WERI-Rb-1 (cell line): Measurements from ENCODE around the gene TCF7.

Experiments
- DNase-seq: peaks from one replicate; pipeline ENCODE4 v3.0.0-alpha.2; 2020
- H3K27ac ChIP-seq: fragments of 250-450 bp; sonication (Bioruptor Pico); 2 replicates; pipeline ENCODE4 v1.5.1; 2020; ENCODE audit warnings: mild to moderate bottlenecking, moderate library complexity
- H3K27me3 ChIP-seq: fragments of 250-450 bp; sonication (Bioruptor Pico); 2 replicates; pipeline ENCODE4 v1.5.1; 2021; ENCODE audit warnings: mild to moderate bottlenecking, low read depth, moderate library complexity; ENCODE audit not compliant: insufficient read depth, severe bottlenecking
- H3K36me3 ChIP-seq: fragments of 250-450 bp; sonication (Bioruptor Pico); 2 replicates; pipeline ENCODE4 v1.5.1; 2020; ENCODE audit warnings: mild to moderate bottlenecking, moderate library complexity
- H3K4me3 ChIP-seq: 2 replicates; pipeline ENCODE4 v1.5.1; 2011; ENCODE audit warnings: low read depth, mild to moderate bottlenecking, control low read depth, low read length
- H3K9me3 ChIP-seq: fragments of 250-450 bp; sonication (Bioruptor Pico); 2 replicates; pipeline ENCODE4 v1.5.1; 2021; ENCODE audit warnings: mild to moderate bottlenecking, moderate library complexity; ENCODE audit not compliant: severe bottlenecking
- TF ChIP-seq, protein P1 (sequence below): IDR thresholded peaks from 2 replicates; pipeline ENCODE4 v1.5.1; 2011; ENCODE audit warnings: low read depth, mild to moderate bottlenecking, control low read depth, inconsistent platforms, low read length

The TCF7 gene

DNA sequence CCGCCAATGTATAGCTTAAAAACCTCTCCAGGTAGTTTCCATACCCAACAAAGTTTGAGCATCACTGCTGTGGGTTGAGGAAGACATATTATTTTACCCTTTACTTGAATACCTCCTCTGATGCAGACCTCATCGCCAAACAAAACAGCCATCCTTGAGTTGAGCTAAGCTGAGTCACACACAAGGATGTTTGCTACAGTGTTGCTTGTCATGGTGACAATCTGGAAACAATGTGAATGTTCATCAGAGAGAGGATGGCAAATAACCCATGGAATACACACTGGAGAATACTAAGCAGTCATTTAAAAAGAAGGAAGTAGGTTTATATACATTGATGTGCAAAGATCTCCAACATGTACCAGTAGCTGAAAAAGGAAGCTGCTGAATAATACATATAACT lies 41.1 kb upstream of the TCF7 start:
- no peak for DNase-seq
- no peak overlapping the region for H3K4me3 ChIP-seq
- H3K27ac ChIP-seq, result no peak overlapping the region
- H3K27me3 ChIP-seq, result no peaks in the 10 kb centered on the region
- H3K9me3 ChIP-seq, result peaks cover 8% of the 10 kb centered on the region
- no peaks in the 10 kb centered on the region for H3K36me3 ChIP-seq
- TF ChIP-seq, protein P1, sequence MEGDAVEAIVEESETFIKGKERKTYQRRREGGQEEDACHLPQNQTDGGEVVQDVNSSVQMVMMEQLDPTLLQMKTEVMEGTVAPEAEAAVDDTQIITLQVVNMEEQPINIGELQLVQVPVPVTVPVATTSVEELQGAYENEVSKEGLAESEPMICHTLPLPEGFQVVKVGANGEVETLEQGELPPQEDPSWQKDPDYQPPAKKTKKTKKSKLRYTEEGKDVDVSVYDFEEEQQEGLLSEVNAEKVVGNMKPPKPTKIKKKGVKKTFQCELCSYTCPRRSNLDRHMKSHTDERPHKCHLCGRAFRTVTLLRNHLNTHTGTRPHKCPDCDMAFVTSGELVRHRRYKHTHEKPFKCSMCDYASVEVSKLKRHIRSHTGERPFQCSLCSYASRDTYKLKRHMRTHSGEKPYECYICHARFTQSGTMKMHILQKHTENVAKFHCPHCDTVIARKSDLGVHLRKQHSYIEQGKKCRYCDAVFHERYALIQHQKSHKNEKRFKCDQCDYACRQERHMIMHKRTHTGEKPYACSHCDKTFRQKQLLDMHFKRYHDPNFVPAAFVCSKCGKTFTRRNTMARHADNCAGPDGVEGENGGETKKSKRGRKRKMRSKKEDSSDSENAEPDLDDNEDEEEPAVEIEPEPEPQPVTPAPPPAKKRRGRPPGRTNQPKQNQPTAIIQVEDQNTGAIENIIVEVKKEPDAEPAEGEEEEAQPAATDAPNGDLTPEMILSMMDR, result no peak

DNA sequence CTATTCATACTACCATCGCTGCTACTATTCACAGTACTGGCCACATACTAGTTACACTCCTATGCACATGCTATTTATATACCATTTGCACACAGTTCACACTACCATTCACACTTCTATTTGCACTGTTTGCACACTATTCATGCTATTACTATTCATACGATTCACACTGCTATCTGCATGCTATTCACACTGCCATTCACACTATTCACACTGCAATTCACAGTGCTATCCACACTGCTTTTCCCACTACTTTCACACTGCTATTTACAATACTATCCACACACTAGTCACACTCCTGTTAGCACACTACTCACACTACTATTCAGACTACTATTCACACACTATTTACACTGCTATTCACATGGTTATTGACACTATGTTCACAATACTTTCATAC lies 39.4 kb upstream of the TCF7 start:
- TF ChIP-seq, protein P1, result no peak
- DNase-seq, result no peak
- no peaks in the 10 kb centered on the region for H3K36me3 ChIP-seq
- no peaks in the 10 kb centered on the region for H3K27me3 ChIP-seq
- no peak overlapping the region for H3K4me3 ChIP-seq
- peaks cover 8% of the 10 kb centered on the region for H3K9me3 ChIP-seq
- no peak overlapping the region for H3K27ac ChIP-seq

DNA sequence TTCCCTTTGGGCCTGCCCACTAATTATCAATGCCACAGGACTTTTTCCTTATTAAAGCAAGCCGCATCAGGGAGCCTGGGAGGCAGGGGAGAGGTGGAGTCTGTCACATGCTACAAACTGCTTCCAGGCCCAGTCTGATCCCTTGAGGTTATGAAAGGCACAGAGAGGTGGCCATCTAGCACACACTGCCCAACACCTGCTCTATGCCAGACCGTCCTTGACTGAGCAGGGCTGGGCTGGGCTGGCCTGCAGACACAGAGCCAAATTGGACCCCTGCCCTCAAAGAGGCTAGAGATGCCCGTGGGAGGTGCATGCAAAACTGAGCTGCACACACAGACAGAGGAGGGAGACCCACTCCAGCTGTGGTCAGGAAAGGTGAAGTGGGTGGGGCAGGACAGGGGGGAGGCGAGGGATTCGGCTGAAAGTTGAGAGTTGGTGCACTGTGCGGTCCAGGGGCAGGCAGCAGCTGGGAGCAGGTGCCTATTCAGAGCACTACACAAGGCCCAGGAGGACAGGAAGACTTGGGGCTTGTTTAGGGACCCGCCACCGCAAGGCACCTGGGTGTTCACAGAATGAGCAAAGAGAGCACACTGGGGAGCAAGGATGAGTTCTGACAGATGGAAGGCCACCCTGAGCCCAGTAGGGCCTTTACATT lies 36.4 kb upstream of the TCF7 start:
- TF ChIP-seq, protein P1, result no peak
- H3K9me3 ChIP-seq, result no peaks in the 10 kb centered on the region
- H3K4me3 ChIP-seq, result no peak overlapping the region
- no peak for DNase-seq
- no peak overlapping the region for H3K27ac ChIP-seq
- no peaks in the 10 kb centered on the region for H3K36me3 ChIP-seq
- no peaks in the 10 kb centered on the region for H3K27me3 ChIP-seq

DNA sequence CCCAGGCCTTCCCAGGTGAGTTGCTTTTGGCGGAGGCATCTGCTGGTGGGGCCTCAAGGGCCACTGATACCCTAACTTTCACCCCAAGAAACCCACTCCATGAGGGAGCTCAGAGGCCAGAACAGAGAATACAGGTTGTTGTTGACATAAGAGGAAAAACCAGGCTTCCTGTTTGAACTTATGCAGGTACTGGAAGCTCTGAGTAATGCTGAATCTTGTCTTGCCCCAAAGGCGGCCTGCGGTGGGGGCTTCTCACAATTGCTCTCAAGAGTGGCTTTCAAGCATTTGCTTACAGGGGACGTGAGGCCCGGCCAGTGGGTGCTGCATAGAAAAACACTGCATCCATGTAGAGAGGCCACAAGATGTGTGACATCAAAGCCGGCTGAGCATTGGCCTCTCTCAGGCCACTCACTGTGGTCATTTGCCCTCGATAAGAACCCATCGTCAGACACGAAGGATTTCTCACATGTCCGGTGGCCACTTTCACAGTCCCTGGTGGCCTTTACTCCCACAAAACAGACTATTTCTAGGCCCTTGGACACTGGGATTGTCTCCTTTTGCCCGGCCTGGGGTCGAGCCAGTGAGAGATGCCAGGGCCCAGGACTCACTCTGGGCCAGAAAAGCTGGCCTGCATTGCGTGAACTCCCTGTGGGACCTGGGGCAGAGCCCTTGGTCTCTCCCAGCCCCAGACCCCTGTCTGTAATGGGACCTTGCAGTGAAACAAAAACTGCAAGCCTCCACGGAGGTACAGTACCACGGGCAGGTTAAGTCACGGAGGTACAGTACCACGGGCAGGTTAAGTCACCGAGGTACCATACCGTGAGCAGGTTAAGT lies 34.5 kb upstream of the TCF7 start:
- TF ChIP-seq, protein P1, result no peak
- H3K36me3 ChIP-seq, result no peaks in the 10 kb centered on the region
- DNase-seq, result no peak
- no peaks in the 10 kb centered on the region for H3K27me3 ChIP-seq
- no peak overlapping the region for H3K27ac ChIP-seq
- no peak overlapping the region for H3K4me3 ChIP-seq
- H3K9me3 ChIP-seq, result no peaks in the 10 kb centered on the region

DNA sequence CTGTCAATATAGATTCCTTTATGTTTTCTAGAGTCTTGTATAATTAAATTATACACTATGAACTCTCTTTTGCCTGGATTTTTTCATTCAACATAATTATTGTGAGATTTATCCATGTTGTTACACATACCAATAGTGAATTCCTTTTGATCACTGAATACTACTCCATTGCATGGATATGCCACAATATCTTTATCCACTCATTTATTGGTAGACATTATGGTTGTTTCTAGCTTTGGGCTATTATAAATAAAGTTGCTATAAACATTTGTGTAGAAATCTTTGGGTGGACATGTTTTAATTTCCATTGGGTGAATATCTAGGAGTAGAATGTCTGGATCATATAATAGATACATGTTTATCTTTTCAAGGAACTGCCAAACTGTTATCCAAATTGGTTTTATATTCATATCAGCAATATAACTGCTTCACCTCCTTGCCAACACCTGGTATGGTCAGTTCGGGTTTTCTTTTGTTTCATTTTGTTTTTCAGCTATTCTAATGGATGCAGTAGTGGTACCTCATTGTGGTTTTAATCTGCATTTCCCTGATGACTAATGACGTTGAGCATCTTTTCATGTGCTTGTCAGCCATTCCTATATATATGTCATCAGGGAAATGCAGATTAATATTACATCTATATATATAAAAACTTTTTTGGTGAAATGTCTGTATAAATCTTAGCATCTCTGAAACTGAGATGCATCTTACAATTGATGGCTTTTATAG lies 32.1 kb upstream of the TCF7 start:
- Histone ChIP-seq H3K27ac (no peak overlapping the region), H3K36me3 (no peaks in the 10 kb centered on the region), H3K4me3 (no peak overlapping the region), H3K27me3 (no peaks in the 10 kb centered on the region), H3K9me3 (no peaks in the 10 kb centered on the region)
- no peak for DNase-seq
- TF ChIP-seq, protein P1, result no peak
